Astrocyte of the hippocampus (primary cell): Measurements from ENCODE around the gene PCTP.

ENCODE experiments used
- DNase-seq: peaks from one replicate; pipeline ENCODE4 v3.0.0; 2011; ENCODE audit warnings: low read depth, low spot score

The PCTP gene

DNA sequence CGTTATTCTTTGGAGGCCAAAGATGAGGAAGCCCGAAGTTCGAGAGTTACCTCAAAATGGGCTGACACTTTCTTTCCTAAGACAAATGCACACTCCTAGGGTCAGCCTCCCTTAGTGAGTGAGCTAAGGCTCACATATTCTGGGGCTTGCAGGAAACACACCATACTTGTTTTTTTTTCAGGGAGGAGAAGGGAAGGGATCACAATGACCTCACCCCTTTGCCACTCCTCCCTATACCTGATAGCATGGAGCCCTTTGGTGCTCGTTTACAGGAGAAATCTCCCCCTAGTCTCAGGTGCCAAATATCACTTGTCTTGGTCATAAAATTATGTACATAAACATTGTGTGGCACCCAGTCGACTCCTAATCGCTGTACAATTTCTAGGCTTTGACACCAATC lies 23.6 kb upstream of the PCTP start:
- no peak for DNase-seq

DNA sequence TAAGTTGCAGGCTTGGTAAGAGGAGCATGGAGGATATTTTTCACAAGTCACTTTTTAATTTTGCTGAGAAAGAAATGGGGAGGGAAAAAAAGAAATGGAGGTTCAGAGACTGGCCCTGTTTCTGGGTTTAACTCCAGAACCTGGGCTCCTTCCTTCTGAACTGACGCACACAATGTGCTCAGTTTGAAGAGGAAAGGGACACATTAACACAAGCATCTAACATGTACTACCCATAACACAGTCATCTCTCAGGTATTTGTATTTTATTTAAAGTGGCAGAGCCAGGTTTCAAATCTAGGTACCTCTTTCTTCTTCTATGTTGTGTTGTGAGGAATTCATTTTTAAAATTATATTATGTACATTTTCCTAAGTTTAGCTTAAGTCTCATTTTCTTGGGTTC lies 22.9 kb upstream of the PCTP start:
- DNase-seq = no peak

DNA sequence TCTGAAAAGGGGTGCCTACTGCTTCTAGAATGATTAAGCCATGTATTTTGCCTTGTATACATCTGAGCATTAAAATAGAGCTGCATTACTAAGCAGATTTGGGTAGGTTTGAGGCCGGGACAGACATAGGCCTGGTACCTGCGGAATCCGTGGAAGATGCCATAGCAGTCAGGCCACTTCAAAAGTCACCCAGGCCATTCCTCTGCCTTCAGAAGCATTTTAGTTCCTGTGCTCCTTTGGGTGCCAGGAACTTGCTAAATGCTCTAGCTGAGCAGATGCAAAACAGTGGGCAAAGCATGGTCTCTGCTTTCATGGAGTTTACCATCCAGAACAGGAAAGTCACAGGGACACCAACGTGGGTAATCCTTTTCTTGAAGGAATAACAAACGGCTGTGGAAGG lies 22.5 kb upstream of the PCTP start:
- DNase-seq = no peak

DNA sequence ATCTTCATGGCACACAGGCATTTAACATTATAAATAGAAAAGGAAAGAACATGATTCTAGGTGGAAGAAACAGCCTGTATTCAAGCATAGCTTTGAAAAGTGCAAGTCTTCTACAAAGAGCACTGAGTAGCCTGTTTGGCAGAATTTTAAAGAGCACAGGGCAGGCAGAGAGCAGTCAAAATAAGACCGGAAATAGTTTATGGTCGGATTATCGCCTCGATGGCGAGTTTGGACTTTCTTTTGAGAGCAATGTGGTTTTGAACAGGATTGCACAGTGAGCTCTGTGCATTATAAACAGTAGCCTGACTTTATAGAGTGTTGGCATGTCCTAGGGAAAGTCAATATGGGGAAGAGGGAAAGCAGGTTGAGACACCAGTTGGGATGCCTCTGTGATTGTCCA lies 22.0 kb upstream of the PCTP start:
- DNase-seq = no peak

DNA sequence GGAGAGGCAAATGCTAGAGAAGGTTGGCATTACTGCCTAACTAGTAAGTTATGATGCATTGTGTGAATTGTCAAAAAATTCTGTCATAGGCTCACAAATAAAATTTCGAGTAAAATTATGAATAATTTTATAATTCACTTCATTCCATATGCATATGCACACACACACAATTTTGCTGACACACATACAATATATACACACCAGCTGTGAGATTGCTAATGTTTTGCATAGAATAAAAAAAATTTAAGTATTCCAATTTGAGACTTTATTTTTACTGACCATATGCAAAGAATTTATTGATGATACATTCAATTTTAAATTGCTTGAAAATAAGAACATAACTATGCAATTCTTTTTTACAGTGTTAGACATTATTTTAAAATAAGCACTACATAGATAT lies 21.4 kb upstream of the PCTP start:
- DNase-seq = no peak

DNA sequence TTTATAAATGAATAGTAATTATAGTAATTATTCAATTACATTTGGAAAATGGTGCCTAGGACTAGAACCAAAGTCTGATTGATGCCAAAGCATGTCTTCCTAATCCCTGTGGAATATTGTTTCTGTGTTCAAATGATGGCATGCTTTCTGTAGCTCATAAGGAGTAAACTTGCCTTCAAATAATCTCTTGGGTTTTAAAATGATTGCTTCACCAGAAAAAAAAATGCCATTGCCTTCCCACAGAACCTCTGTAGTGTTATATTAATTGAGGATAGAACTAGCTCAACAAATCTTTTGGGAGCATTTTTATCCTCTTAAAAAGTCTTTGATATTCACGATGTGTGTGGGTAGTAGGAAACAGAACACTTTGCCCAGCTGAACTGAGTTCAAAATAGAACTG lies 20.5 kb upstream of the PCTP start:
- no peak for DNase-seq

DNA sequence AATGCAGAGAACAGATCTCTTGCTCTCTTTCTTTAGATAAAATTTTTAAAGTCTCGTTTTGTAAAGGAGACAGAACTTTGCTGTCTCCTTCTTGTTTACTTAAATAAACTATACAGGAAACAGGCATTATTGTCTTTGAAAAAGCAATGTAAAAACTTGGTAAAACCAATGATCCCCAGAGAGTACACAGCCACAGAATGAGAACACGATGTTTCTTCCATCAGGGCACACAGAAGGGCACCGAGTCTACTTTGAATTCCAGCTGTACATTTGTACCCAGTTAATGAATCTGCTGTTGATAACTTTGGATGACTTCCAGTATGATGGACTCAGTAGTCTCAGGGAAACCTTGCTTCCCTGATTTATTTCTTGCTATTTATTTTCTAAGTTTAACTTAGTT lies 20.0 kb upstream of the PCTP start:
- no peak for DNase-seq

DNA sequence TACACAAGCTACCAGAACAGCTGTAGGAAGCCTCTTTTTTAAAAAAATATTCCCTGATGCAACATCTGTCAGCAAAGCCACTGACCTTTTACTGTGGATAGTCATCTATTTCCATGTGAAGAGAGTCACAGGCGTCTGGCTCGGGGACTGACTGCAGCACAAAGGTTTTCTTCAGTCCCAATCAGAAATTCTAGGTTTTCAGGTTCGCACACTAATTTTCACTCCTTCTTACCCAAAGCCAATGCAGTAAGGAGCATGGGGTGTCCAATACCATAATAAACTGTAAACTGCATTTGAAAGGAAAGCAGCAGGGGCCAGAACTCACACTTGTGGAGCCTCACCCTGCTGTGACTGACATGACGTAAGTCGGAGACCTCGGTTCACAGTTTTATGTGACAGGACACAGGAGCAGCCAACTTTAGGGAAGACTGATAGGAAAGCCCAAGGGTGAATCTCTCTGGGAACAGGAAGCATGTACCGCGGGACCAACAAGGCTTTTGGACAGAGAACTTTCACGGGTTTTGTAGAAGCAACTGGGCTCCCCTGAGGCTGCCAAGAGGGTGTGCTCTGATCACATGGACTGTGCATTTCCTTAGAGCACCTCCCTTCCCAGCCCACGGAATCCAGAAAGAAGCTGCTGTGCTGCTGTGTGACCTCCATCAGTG lies 19.1 kb upstream of the PCTP start:
- no peak for DNase-seq

DNA sequence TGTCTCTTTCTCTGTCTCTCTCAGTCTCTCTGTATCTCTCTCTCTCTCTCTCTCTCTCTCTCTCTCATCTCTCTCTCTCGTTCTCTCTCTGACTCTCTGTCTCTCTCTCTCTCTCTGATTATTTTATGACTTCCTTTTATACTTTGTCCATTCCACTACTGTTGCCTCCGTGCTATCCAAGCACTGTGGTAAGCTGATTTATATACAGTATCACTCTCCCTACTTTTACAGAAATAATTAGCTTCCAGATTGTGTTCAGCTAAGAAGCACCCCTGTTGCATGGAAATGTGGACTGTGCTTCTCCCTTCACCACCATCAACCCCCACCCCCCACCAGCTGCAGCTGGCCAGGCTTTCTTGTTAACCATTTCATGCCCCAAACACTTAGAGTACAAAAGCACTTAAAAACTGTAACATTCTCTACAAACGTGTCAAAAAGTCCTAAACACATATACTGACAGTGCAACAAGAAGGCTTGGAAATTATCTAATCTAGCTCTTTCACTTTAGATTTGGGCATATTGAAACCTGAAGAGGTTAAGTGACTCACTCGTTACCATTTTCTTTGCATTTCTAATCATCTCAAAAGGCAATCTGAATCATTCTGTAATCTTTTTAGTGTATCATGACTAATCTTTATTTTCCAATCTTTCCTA lies 16.6 kb upstream of the PCTP start:
- no peak for DNase-seq

DNA sequence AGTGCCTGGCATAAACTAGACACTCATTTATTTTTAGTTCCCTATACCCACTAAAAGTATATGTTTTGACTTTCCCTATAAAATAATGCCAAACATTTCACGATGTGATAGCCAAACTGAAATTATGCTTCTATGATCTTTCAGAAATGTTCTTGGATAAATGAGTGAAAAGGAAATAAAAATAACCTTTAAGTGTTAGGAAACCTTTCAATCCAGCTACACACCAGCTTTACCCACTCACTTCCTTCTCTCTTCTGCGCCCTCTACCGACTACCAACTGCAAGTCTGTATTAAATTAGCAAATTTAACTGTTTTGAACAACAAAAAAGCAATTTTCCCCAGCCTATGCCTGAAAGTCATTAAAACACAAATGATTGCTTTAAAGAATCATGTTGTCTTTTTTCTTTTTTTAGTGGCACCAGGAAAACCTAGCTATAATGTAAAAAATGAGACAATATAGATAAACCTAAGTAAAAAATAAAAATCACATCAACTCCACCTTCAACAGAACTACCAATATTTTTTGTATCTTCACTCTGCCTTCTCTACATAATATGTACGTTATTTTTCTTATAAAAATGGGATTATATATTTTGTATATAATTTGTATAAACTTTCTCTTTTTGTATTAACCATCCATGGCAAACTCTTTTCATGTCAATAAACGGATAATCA lies 15.0 kb upstream of the PCTP start:
- DNase-seq = peak; percentile 69

DNA sequence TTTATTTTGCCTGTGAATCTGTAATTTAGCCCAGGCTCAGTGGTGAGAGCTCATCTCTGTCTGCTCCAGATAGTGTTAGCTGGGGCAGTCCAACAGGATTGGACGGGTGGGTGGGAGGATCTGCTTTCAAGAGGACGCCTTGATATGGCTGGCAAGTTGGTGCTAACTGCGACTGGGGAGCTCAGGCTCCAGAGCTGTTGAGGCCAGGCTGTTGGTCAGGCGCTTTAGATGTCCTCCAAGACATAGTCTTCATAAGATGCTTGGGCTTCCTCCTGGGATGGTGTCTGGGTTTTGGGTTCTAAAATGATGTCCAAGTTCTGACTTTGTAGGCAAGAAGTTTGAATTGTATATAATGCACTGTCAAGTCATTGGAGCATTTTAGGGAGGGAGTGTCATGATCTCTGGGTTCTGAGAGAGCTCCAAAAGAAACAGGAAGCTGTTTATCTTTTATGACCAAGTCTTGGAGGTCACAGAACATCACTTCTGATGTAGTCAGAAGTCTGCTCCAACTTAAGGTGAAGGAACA lies 12.8 kb upstream of the PCTP start:
- DNase-seq = no peak

DNA sequence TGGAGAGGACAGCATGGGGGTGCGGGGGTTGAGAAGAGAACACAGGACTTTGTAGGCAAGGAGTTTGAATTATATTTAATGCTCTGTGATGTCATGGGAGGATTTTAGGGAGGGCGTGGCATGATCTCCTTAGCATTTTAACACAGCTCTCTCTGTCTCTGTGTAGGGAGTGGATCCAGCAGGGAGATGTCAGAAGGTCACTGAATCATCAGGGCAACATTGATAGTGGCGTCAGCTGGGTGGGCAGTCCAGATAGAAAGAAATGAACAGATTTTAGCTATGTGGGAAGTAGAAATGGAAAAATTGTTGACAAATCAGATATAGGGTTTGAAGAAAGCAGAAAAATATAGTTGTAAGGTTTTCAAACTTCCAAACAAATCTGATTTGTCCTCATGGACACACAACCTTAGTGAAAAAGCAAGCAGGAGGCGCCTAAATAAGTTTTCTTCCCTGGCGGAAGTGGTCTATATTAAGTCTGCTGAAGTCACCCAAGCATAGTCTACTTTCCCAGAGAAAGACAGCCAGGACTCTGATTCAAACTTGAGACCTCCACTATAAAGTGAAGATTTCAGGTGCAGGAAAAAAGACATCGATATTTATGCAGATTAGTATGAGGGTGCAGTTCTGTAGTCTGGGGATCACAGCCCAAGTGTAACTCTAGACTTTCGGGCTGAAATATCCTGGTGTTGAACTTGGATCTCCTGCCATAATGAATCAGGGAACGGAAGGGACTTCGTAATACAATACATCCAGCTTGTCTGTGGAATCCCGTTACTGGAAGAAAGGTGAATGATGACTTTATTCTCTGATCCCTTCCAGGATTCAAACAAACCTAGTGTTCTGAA lies 10.1 kb upstream of the PCTP start:
- DNase-seq = no peak

DNA sequence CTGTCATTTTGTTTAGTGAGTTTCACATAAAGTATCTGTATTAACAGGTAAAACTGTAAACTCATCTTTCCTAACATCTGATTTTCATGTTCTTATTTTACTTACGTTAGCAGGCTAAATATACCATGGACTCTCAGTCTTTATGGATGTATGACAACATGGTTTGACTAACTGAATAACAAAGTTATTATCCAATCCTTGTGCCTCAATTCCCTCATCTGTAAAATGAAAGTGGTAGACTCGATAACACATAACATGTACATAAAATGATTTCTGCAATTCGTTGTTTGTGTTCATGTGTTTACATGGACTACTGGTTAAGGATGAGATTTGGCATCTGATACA lies 9.5 kb upstream of the PCTP start:
- no peak for DNase-seq

DNA sequence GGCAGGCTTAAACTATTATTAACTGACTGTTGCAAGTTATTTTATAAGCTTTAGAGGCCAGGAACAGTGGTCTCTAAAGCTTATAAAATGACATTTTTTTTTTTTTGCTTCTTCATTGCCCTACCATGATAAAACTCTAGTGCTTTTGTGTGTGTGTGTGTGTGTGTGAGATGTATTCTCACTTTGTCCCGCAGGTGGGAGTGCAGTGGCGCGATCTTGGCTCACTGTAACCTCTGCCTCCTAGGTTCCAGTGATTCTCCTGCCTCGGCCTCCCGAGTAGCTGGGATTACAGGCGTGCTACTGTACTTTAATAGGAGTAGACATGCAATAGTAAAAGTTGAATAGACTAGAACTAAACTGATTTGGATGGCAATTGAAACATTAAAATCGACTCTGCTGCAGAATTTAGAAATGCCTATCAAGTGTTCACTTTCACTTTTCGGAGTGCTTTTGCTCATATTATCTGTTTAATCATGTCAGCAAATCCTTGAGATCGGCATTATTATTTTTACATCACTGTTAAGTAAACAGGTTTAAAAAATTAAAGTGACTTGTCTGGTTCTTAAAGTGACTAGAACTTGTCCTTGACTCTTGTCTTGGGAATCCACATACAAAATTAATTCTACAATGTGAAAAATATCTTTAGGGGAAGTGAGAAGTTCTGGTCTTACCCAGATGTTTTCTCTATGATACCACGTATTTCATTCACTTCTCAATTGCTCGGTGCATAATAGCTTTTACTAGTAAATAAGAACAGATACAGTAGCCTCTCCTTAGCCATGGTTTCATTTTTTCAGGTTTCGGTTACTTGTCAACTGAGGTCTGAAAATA lies 8.4 kb upstream of the PCTP start:
- no peak for DNase-seq

DNA sequence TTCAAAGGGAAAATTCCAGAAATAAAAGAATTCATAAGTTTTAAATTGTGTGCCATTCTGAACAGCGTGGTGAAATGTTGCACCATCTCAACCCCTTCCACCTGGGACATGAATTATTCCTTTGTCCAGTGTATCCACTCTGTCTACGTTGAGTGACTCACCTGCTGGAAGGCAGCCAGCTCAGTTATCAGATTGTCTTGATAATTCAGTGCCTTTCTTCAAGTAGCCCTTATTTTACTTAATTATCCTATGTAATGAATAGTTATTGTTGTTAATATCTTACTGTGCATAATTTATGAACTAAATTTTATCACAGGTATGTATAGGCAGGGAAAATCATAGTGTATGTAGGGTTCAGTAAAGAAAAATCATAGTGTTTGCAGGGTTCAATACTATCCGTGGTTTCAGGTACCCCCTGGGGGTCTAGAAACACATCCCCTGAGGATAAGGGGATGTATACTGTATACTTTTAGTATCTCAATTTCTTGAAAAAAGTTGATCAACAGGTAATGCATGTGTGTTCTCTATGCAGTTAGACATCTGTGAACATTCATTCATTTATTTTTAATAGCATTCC lies 7.7 kb upstream of the PCTP start:
- no peak for DNase-seq

DNA sequence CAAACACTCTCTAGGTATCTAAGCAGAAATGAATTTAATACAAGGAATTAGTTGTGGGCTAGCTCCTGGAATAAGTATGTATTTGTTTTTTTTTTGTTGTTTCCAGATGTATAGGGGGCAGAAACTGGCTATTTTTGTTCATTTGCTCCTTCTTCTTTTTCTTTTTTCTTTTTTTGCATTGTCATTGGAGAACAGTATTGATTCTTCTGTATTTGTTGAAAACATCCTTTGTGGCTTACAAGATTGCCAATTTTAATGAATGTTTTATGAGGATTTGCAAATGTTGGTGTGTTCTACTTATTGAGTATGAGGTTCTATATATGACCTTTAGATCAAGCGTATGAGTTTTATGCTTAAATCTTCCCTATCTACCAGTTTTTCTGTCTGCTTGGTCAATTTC lies 5.6 kb upstream of the PCTP start:
- no peak for DNase-seq

DNA sequence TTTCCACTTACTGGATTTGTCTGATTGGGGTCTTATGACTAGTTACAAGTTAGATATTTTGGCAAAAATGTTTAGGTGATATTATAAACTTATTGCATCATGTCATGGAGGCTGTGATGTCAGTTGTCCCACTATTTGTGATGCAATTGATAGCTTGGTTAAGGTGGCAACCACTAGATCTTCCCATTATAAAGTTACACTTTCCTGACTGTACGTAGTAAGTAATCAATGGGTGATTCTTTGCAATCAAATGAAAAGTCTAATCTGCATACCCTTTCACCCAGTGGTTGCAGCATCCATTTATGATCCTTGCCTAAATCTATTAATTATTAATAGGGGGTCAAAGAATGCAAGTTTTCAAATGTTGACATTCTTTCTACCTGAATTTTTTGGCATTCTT lies 4.4 kb upstream of the PCTP start:
- no peak for DNase-seq

DNA sequence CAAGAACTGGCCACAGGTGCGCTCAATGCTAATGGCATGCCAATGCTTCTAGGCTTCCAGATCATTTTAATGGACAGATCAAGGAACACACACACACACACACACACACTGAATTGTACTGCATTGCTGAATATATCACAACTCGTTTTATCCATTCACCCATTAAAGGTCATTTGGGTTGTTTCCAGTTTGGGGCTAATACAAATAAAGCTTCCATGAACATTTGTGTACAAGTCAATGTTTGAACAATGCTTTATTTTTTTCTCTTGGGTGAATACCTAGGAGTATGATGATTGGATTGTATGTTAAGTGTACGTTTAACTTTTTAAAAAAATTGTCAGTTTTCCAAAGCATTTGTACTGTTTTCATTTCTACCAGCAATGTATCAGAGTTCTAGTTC lies 3.6 kb upstream of the PCTP start:
- no peak for DNase-seq

DNA sequence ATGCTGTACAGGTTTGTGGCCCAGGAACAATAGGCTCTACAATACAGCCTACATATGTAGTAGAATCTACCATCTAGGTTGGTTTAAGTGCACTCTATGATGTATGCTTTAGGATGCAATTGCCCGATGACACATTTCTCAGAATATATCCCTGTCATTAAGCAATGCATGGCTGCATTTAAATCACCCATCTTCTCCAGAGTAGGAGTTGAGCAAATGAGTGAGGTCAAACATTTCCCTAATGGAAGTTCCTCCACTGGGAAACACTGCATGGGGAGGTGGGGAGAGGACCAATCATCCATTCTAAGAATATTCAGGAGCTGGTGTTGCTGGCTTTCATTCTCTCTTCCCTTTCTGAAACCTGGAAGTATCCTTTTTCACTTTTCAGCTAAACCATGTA lies 2.0 kb upstream of the PCTP start:
- no peak for DNase-seq

DNA sequence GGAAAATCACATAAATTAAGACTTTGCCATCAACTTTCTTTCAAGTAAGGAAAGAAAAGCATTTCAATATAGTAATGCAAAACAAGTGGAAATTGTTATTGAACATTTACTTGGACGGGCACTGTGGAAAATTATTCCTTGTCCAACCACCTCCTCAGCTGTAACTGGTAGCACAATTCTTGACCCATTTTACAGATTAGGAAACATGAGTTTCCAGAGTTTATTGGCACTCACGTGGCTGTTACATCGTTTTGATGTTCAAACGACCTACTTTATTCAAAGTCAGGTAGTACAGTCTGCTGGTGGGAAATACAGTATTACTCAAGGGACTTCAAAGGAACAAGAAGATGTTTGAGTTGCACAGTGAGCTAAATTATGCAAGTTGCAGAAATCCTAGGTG lies 866 bp upstream of the PCTP start:
- DNase-seq = no peak

DNA sequence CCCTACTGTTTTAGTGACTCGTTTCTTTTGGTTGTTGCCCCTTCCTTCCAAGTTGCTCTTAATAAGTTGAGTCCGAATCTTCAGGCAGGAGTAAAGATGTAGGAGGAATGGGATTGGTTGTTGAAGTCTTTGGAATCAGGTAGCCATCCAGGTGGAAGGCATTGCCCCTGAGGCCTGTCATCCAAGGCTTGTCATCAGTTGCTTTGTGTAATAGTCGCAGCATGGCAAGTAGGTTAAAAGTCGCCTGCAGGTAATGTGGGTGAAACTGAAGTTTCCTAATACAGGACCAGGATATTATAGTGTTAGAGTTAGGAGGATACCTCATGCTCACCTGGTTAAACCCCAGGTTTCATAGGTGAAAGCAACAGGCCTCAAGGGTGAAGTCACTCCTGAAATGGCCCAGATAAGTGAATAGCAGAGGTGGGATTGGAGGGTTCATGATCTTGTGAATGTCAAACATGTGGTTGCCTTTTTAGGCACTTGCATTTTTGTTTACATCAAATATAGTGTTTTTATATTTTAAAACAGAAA lies 934 bp downstream of the PCTP start:
- DNase-seq = no peak
